HG02588 (cell line): ENCODE results near the gene TPD52L1.

Experiments used
- ATAC-seq: cut with Tn5 transposase; IDR thresholded peaks from one replicate; pipeline ENCODE4 v1.9.1; 2021; ENCODE audit warnings: mild to moderate bottlenecking, moderate library complexity; ENCODE audit not compliant: unreplicated experiment

TPD52L1 gene

GRCh38 chr6:125173341-125174095 lies 19.9 kb downstream of the TPD52L1 start:
- ATAC-seq = no peak

- ATAC-seq = no peak
Measured at GRCh38 chr6:125174626-125175025, 21.1 kb downstream of the TPD52L1 start.

GRCh38 chr6:125175466-125176048 lies 22.0 kb downstream of the TPD52L1 start:
- ATAC-seq = no peak

DNA sequence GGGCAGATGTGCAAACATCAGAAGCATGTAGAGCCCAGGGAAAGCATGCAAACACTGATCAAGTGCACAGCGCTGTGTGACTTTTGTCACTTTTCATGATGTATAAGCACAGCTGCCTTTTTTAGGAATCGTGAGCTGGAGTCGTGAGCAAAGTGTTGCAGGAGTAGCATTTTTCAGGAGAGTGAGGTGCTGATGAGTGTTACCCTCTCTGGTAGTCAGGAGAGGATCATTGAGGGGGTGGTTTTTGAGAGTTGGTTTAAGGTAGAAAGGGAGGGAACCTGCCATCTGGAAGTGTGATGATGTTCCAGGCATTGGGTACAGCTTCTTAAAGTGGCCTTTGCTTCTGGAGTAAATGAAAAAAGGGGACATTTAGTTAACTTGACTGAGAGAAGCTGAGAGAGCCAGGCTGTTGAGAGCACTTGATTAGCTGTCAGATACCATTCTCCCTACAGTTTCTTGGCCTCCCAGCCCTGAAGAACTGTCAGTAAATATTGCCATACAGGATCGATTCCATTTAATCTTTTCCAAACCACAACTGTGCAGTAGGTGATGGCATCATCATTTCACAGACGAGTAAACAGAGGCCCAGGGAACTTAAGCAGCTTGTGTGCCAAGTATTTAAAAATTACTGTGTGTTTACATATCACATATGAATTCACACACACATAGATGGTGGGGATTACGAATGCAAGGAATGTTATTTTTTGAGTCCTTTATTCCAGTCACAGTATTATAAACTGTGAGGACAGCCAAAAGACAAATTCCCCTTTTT lies 28.9 kb downstream of the TPD52L1 start:
- no peak for ATAC-seq

DNA sequence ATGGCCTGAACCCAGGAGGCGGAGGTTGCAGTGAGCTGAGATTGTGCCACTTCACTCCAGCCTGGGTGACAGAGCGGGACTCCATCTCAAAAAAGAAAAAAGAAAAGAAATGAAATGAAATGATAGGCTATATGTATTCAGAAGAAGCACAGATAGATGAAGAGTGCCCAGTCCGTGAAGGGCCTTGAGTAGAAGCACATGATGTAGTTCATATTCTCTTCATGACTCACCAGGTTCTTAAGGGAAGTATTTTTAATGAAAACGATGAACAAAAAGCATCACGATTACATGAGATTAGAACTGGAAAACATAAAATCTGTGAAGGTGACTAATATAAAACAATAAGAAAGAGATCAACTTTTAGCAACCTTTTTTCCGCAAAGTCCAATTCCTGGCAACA lies 29.8 kb downstream of the TPD52L1 start:
- ATAC-seq = no peak

DNA sequence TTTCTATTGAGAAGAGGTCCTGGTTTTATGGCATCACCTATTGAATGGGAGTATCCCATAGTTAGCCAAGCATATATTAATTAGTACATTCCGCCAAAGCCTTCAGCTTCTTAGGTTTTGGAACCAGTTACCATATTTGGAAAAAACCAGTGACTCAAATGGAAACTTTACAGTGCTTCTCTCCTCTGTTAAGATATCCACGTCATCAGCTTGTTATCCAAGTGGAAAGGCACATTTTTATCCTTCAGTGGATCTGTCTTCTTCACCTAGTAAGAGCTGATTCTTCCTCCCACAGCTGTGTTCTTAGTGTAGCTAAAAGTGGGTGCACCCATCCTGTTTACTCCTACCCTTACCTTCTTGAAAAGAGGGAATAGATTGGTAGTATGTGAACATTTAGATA lies 34.5 kb downstream of the TPD52L1 start:
- ATAC-seq = no peak

- no peak for ATAC-seq
Measured at GRCh38 chr6:125188594-125189203, 35.1 kb downstream of the TPD52L1 start.

- ATAC-seq = no peak
Measured at GRCh38 chr6:125189494-125189893, 35.9 kb downstream of the TPD52L1 start.

- no peak for ATAC-seq
Measured at GRCh38 chr6:125190667-125191066, 37.1 kb downstream of the TPD52L1 start.

- peak; percentile 96 for ATAC-seq
Measured at GRCh38 chr6:125191916-125192609, 38.5 kb downstream of the TPD52L1 start.

GRCh38 chr6:125192610-125192930 lies 39.0 kb downstream of the TPD52L1 start:
- ATAC-seq = no peak

GRCh38 chr6:125193208-125193607 lies 39.6 kb downstream of the TPD52L1 start:
- no peak for ATAC-seq

DNA sequence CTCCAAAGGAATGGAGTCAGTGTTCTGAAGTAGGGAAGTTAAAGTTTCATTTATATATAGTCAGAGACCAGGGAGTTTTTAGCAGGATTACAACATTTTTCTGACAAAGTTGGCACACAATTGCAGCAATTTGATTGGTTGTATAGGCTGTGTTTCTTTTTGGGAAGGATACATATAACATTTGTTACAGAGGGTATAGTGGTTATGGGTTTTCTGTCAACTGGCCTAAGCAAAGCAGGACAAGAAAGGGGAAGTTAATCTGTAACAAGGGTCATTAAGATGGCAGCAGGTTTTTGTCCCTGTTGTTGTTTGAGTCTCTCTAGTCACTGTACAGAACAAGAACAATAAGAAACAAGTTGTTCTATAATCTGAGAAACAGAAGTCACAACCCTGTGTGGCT lies 41.4 kb downstream of the TPD52L1 start:
- no peak for ATAC-seq

- no peak for ATAC-seq
Measured at GRCh38 chr6:125195526-125195925, 42.0 kb downstream of the TPD52L1 start.

DNA sequence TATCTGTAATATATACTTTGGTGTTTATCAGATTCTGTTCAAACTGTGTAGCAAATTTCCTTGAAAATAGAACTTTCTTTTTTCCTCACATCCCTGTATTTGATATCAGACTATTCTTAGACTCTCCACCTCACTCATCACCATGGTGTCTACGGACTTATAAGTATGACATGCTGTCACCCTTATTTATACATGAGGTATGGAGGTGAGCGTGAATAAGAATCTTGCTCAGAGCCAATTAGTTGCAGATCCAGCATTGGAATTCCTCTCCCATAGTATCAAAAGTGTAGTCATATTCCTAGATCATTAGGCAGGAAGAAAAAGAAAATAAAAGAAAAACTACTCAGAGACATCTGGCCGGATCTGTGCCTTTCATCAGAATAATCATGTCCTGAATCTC lies 43.0 kb downstream of the TPD52L1 start:
- no peak for ATAC-seq

DNA sequence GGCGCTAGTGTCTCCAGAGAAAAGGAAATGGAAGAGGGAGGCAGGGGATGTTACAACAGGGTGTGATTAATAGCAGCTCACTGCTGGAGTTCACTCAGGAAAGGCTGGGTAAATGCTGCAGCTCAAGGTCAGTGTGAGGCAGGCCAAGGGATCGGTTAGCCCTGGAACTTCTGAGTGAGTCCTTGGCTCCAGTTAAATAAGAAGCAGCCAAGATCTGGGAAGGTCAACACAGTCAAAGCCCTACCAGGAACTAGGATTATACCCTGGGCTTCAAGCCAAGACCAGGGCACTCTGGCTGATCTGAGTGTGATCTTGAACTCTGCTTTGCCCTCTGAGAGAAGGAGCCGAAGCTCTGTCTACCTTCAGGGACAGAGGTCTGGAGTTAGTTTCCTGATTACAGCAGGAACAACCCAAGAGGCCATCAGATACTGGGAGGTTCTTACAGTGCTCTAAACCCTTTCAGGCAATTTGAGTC lies 44.3 kb downstream of the TPD52L1 start:
- ATAC-seq = no peak

GRCh38 chr6:125198398-125198937 lies 44.9 kb downstream of the TPD52L1 start:
- no peak for ATAC-seq

DNA sequence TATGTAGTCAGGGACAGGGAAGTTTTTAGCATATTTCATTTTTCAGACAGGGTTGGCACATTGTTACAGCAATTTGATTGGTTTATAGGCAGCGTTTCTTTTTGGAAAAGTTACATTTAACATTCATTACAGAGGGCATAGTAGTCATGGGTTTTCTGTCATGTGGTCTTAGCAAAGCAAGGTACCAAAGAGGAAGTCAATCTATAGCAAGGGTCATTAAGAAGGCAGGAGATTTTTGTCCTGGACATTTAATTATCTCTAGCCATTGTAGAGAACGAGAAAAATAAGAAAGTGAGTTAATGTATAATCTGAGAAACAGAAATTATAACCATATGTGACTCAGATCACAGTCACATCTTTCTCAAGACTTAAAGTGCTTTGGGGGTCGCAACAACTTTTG lies 47.4 kb downstream of the TPD52L1 start:
- ATAC-seq = no peak

GRCh38 chr6:125201961-125202729 lies 48.6 kb downstream of the TPD52L1 start:
- no peak for ATAC-seq

- no peak for ATAC-seq
Measured at GRCh38 chr6:125203395-125203794, 49.8 kb downstream of the TPD52L1 start.
